Activated T-helper 2 cell treated with anti-CD3 and anti-CD28 coated beads, Interferon-gamma antibody, Interleukin-2, Interleukin-4, amounts not matched to agents 10 μg/mL and 5 μg/mL and 100 μg/mL, durations not matched to agents 14 hours and 24 hours and 36 hours (primary cell): Measurements from ENCODE around the gene ZNF813. TPM values are rescaled to one million over a fixed set of nuclear protein-coding genes. Genes with fewer than 3 reads are reported as not detected.
"Not testable (repeated sequence)": the region's sequence is repeated elsewhere in the genome, so short reads cannot be mapped to it uniquely, and the experiment has no call there.

Experiments
- DNase-seq: peaks from one replicate; pipeline ENCODE4 v3.0.0; 2021; ENCODE audit warnings: low spot score
- H3K27ac Mint-ChIP-seq: one replicate; pipeline ENCODE4 v1.8.0; 2021; ENCODE audit warnings: mixed read lengths
- H3K27me3 Mint-ChIP-seq: one replicate; pipeline ENCODE4 v1.8.0; 2021; ENCODE audit warnings: low read depth, mixed read lengths
- H3K36me3 Mint-ChIP-seq: one replicate; pipeline ENCODE4 v1.8.0; 2021; ENCODE audit warnings: low read depth, mixed read lengths
- H3K4me1 Mint-ChIP-seq: one replicate; pipeline ENCODE4 v1.8.0; 2021; ENCODE audit warnings: low read depth, mixed read lengths
- H3K4me3 Mint-ChIP-seq: one replicate; pipeline ENCODE4 v1.8.0; 2021; ENCODE audit warnings: low read depth, mild to moderate bottlenecking, moderate library complexity, mixed read lengths
- H3K9me3 Mint-ChIP-seq: one replicate; pipeline ENCODE4 v1.8.0; 2021; ENCODE audit warnings: mixed read lengths
- intact Hi-C: fragments of 100-400 bp; cut with micrococcal nuclease; formaldehyde crosslinking; loops from one replicate; pipeline ENCODE4 v1.15.1; 2023
- total RNA-seq: library from RNA; stranded (reverse); gene quantifications from 2 replicates; pipeline ENCODE4 v1.2.3, GENCODE V29; 2022

Gene ZNF813
- total RNA-seq, 1 donor from 2014 or later: 3.4 TPM

- DNase-seq, H3K4me1 Mint-ChIP-seq, H3K27me3 Mint-ChIP-seq, intact Hi-C loops, H3K27ac Mint-ChIP-seq, H3K4me3 Mint-ChIP-seq: not testable (repeated sequence)
- H3K36me3 Mint-ChIP-seq: peaks cover 19% of the 10 kb centered on the region
- peaks cover 71% of the 10 kb centered on the region for H3K9me3 Mint-ChIP-seq
These were observed 29.9 kb downstream of the ZNF813 start for GRCh38 chr19:53497311-53498023.

DNA sequence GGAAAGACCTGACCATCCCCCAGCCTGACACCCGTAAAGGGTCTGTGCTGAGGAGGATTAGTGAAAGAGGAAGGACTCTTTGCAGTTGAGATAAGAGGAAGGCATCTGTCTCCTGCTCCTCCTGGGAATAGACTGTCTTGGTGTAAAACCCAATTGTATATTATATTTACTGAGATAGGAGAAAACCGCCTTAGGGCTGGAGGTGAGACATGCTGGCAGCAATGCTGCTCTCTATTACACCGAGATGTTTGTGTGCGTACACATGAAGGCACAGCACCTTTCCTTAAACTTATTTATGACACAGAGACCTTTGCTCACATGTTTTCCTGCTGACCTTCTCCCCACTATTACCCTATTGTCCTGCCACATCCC is 30.5 kb downstream of the ZNF813 start:
- H3K4me3 Mint-ChIP-seq, H3K27me3 Mint-ChIP-seq, H3K4me1 Mint-ChIP-seq, DNase-seq, H3K27ac Mint-ChIP-seq, intact Hi-C loops: not testable (repeated sequence)
- H3K9me3 Mint-ChIP-seq: peaks cover 69% of the 10 kb centered on the region
- H3K36me3 Mint-ChIP-seq: peaks cover 14% of the 10 kb centered on the region

DNA sequence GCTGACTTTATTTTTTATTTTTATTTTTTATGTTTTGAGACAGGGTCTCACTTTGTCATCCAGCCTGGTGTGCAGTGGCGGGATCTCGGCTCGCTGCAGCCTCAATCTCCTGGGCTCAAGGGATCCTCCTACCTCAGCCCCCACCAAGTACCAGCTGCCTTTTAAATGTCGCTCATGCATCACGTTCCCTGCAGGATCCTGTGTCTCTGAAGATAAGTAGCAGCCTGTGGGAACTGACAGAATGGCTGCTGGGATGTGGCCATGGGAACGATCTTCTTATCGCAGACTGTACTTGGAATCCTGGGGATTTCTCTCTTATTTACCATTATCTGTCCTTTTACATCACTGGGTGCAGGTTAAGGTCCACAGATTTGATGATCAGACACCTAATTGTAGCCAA is 35.6 kb downstream of the ZNF813 start:
- H3K27ac Mint-ChIP-seq, H3K27me3 Mint-ChIP-seq, H3K36me3 Mint-ChIP-seq, intact Hi-C loops, H3K4me3 Mint-ChIP-seq, DNase-seq, H3K4me1 Mint-ChIP-seq: not testable (repeated sequence)
- H3K9me3 Mint-ChIP-seq: peaks cover 38% of the 10 kb centered on the region

DNA sequence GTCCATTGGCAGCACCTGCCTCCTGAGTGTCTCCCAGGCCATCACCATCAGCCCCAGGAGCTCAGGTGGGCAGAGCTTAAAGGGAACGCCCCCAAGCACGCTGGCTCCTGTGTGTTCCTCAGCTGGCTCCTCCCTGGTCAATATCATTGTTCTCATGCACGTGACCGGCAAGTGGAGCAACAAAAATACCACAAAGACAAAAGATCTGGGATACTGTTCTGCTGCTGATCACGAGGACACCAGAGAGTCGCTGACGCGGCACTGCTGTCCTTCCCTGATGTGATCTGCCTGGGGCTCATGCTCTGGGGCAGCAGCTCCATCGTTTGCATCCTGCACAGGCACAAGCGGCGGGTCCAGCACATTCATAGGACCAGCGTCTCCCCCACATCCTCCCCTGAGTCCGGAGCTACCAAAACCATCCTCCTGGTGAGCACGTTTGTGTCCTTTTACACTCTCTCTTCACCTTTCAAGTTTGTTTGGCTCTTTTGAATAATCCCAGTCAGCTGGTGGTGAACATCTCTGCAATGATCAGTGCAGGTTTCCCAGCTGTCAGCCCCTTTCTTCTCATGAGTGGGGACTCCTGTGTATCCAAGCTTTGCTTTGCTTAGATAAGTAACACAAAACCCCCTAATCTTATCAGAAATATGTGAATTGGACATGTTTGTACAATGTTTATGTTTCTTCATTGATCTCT is 36.3 kb downstream of the ZNF813 start:
- H3K4me3 Mint-ChIP-seq, DNase-seq, H3K27ac Mint-ChIP-seq, H3K27me3 Mint-ChIP-seq, H3K36me3 Mint-ChIP-seq, H3K4me1 Mint-ChIP-seq, intact Hi-C loops: not testable (repeated sequence)
- H3K9me3 Mint-ChIP-seq: peaks cover 40% of the 10 kb centered on the region

DNA sequence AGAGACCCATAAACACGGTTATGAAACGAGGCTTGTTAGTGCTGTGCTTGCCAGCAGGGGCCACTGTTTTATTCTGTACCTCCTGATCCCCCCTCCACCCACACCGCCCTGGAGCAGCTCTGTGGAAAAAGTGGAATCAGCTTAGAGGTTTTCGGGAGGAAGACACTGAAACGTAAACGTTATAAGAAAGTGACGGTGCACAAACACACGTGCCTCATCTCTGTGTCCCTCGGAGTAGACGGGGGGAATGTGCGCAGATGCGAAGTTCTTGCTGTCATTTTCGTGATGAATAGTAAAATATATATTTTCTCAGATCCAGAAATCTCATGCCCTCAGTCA is 36.8 kb downstream of the ZNF813 start:
- H3K27me3 Mint-ChIP-seq, H3K36me3 Mint-ChIP-seq, intact Hi-C loops: not testable (repeated sequence)

GRCh38 chr19:53504885-53505284 is 37.4 kb downstream of the ZNF813 start:
- Mint-ChIP-seq H3K9me3 (peaks cover 42% of the 10 kb centered on the region), H3K27me3 (no peaks in the 10 kb centered on the region), H3K27ac (no peak overlapping the region), H3K36me3 (no peaks in the 10 kb centered on the region), H3K4me3 (no peak overlapping the region), H3K4me1 (no peaks in the 10 kb centered on the region)
- intact Hi-C loops: no loop called here
- no peak for DNase-seq

More for the DNA sequence above, 36.8 kb downstream of the ZNF813 start:
- DNase-seq, H3K4me3 Mint-ChIP-seq, H3K27ac Mint-ChIP-seq, H3K4me1 Mint-ChIP-seq: not testable (repeated sequence)
- peaks cover 38% of the 10 kb centered on the region for H3K9me3 Mint-ChIP-seq

DNA sequence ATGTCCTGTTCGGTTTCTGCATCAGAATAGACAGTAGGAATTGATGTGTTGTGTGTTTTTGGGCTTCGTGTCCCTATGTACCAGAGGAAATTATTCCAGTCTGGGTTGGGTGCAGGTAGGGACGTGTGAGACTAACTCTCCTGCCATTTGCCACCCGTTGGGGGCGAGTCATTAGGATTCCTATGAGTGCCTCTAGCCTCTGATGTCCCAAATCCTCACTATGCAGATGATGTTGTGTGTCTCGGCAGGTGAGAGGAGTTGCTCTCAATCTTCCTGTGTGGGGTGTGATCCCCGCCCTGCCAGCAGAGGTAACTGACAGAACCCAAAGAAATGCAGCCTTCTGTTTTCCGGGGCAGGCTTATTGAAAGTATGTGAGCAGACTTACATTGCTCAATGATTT is 39.2 kb downstream of the ZNF813 start:
- no peak overlapping the region for H3K4me3 Mint-ChIP-seq
- intact Hi-C loops: no loop called here
- no peaks in the 10 kb centered on the region for H3K27me3 Mint-ChIP-seq
- H3K4me1 Mint-ChIP-seq: no peaks in the 10 kb centered on the region
- peaks cover 31% of the 10 kb centered on the region for H3K9me3 Mint-ChIP-seq
- no peak overlapping the region for H3K27ac Mint-ChIP-seq
- no peaks in the 10 kb centered on the region for H3K36me3 Mint-ChIP-seq
- DNase-seq: no peak

- intact Hi-C loops: no loop called here
- Mint-ChIP-seq H3K27ac (no peak overlapping the region), H3K4me1 (no peaks in the 10 kb centered on the region)
These were observed 40.2 kb downstream of the ZNF813 start for GRCh38 chr19:53507523-53508442.

GRCh38 chr19:53509443-53509842 is 41.9 kb downstream of the ZNF813 start:
- Mint-ChIP-seq H3K4me1 (no peaks in the 10 kb centered on the region), H3K27me3 (no peaks in the 10 kb centered on the region), H3K36me3 (no peaks in the 10 kb centered on the region), H3K9me3 (peaks cover 22% of the 10 kb centered on the region), H3K4me3 (no peak overlapping the region), H3K27ac (no peak overlapping the region)
- intact Hi-C loops: no loop called here
- DNase-seq: no peak

More at GRCh38 chr19:53507523-53508442, 40.2 kb downstream of the ZNF813 start:
- H3K36me3 Mint-ChIP-seq: no peaks in the 10 kb centered on the region
- no peak for DNase-seq
- H3K27me3 Mint-ChIP-seq: no peaks in the 10 kb centered on the region
- H3K9me3 Mint-ChIP-seq: peaks cover 24% of the 10 kb centered on the region
- H3K4me3 Mint-ChIP-seq: no peak overlapping the region

GRCh38 chr19:53509845-53510244 is 42.3 kb downstream of the ZNF813 start:
- Mint-ChIP-seq H3K4me3 (no peak overlapping the region), H3K9me3 (peaks cover 23% of the 10 kb centered on the region), H3K27me3 (no peaks in the 10 kb centered on the region), H3K4me1 (no peaks in the 10 kb centered on the region), H3K36me3 (no peaks in the 10 kb centered on the region), H3K27ac (no peak overlapping the region)
- intact Hi-C loops: loop anchor here (5.0 to 10.0 kb wide), 2 partner anchors 83 to 315 kb away; partner anchors contain the start of gene ZNF665
- DNase-seq: no peak

DNA sequence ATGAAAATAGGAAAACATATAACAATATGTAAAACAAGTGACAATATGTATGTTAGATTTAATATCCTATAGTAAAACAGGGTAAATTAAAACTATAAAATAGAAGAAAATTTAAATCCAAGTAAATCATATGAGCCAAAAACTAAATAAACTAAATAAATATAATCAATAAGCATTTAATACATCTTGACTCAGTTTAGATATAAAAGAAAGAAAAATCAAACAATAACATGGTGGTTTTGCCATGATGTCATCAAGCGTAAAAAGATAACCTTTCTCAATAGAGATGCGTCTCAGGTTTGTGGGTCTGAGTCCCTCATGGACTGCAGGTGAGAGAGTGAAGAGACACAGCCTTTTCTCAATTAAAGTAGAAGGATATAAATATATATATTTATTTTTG is 43.8 kb downstream of the ZNF813 start:
- intact Hi-C loops: loop anchor here (5.0 to 10.0 kb wide), 2 partner anchors 84 to 317 kb away; partner anchors contain the start of gene ZNF665
- Mint-ChIP-seq H3K27me3 (no peaks in the 10 kb centered on the region), H3K4me3 (no peak overlapping the region), H3K27ac (no peak overlapping the region), H3K36me3 (no peaks in the 10 kb centered on the region), H3K4me1 (no peaks in the 10 kb centered on the region), H3K9me3 (peaks cover 29% of the 10 kb centered on the region)
- no peak for DNase-seq

DNA sequence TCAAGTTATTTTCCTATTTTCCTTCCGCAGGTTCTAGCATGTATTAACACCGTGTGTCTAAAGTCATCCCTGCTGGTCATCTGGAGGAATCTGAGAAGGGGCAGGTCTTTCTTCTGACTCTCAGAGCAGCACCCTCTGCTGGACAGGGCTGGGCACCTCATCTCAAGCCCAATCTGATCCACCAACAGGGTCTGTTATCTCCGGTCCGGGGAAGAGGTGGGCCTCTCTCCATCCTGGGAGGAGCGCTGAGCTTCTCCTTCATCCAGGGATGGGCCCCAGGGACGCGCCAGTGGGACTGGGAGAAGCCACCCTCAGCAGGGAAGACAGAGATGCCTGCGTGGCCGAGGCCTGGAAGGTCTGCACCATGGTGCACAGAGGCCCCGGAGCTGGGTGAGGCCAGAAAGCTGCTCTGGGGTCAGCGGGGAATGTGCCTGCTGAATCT is 44.4 kb downstream of the ZNF813 start:
- Mint-ChIP-seq H3K36me3 (no peaks in the 10 kb centered on the region), H3K27me3 (no peaks in the 10 kb centered on the region), H3K4me1 (no peaks in the 10 kb centered on the region), H3K27ac (no peak overlapping the region), H3K9me3 (peaks cover 29% of the 10 kb centered on the region), H3K4me3 (no peak overlapping the region)
- no peak for DNase-seq
- intact Hi-C loops: loop anchor here (5.0 to 10.0 kb wide), 2 partner anchors 85 to 317 kb away; partner anchors contain the start of gene ZNF665
